Measurements from ENCODE around the gene NOL4L. TPM values are rescaled to one million over a fixed set of nuclear protein-coding genes. Genes with fewer than 3 reads are reported as not detected.

NOL4L gene
- total RNA-seq, 2 experiments from 2014 or later, result 15.2 to 18.3 TPM

GRCh38 chr20:32444474-32445220, 140.5 kb downstream of the NOL4L start:
- Mint-ChIP-seq H3K27ac (no peak overlapping the region), H3K9me3 (ENCODE audit: low read depth) (no peaks in the 10 kb centered on the region), H3K4me1 (peaks cover 18% of the 10 kb centered on the region), H3K36me3 (peaks cover 6% of the 10 kb centered on the region), H3K4me3 (no peak overlapping the region), H3K27me3 (no peaks in the 10 kb centered on the region)
- no peak for DNase-seq
- ATAC-seq, result no peak
- CTCF ChIA-PET, result interaction anchor here (1.2 to 1.6 kb wide), 2 partner anchors 13 to 40 kb away, joined by 3 to 4 read pairs; no protein-coding TSS in a partner anchor

- Mint-ChIP-seq H3K4me1 (peaks cover 30% of the 10 kb centered on the region), H3K27me3 (no peaks in the 10 kb centered on the region), H3K4me3 (no peak overlapping the region), H3K27ac (peak overlapping the region; percentile 3), H3K9me3 (ENCODE audit: low read depth) (no peaks in the 10 kb centered on the region), H3K36me3 (peaks cover 14% of the 10 kb centered on the region)
- ATAC-seq (peak; percentile 43), DNase-seq (no peak)
- CTCF ChIA-PET, result interaction anchor here (1.2 to 1.6 kb wide), 2 partner anchors 12 to 42 kb away, joined by 3 to 4 read pairs; no protein-coding TSS in a partner anchor
Measured at GRCh38 chr20:32443386-32443974, 141.7 kb downstream of the NOL4L start.

GRCh38 chr20:32442630-32443373, 142.3 kb downstream of the NOL4L start:
- DNase-seq, result no peak
- peaks cover 18% of the 10 kb centered on the region for H3K36me3 Mint-ChIP-seq
- no peak overlapping the region for H3K27ac Mint-ChIP-seq
- no peak overlapping the region for H3K4me3 Mint-ChIP-seq
- H3K4me1 Mint-ChIP-seq, result peaks cover 35% of the 10 kb centered on the region
- no peaks in the 10 kb centered on the region for H3K9me3 Mint-ChIP-seq (ENCODE audit: low read depth)
- CTCF ChIA-PET, result no interaction called here
- ATAC-seq, result no peak
- H3K27me3 Mint-ChIP-seq, result no peaks in the 10 kb centered on the region

- H3K4me3 Mint-ChIP-seq, result no peak overlapping the region
- H3K27me3 Mint-ChIP-seq, result no peaks in the 10 kb centered on the region
- H3K27ac Mint-ChIP-seq, result no peak overlapping the region
- no peaks in the 10 kb centered on the region for H3K9me3 Mint-ChIP-seq (ENCODE audit: low read depth)
- ATAC-seq (no peak), DNase-seq (peak; percentile 28)
- peaks cover 21% of the 10 kb centered on the region for H3K36me3 Mint-ChIP-seq
- CTCF ChIA-PET, result no interaction called here
- peaks cover 39% of the 10 kb centered on the region for H3K4me1 Mint-ChIP-seq
Measured at GRCh38 chr20:32441638-32442037, 143.5 kb downstream of the NOL4L start.

- ATAC-seq (no peak), DNase-seq (peak; percentile 32)
- no peak overlapping the region for H3K4me3 Mint-ChIP-seq
- peaks cover 23% of the 10 kb centered on the region for H3K36me3 Mint-ChIP-seq
- no peak overlapping the region for H3K27ac Mint-ChIP-seq
- peaks cover 39% of the 10 kb centered on the region for H3K4me1 Mint-ChIP-seq
- CTCF ChIA-PET, result interaction anchor here (0.8 to 1.4 kb wide), 2 partner anchors 11 to 213 kb away, joined by 3 read pairs; no protein-coding TSS in a partner anchor
- H3K9me3 Mint-ChIP-seq (ENCODE audit: low read depth), result no peaks in the 10 kb centered on the region
- H3K27me3 Mint-ChIP-seq, result no peaks in the 10 kb centered on the region
Measured at GRCh38 chr20:32440758-32441078, 144.4 kb downstream of the NOL4L start.

GRCh38 chr20:32440069-32440757, 144.9 kb downstream of the NOL4L start:
- peaks cover 34% of the 10 kb centered on the region for H3K4me1 Mint-ChIP-seq
- DNase-seq (peak; percentile 34), ATAC-seq (no peak)
- H3K27ac Mint-ChIP-seq, result no peak overlapping the region
- CTCF ChIA-PET, result interaction anchor here (0.8 to 1.4 kb wide), 4 partner anchors 10 to 214 kb away, joined by 3 read pairs; no protein-coding TSS in a partner anchor
- peaks cover 24% of the 10 kb centered on the region for H3K36me3 Mint-ChIP-seq
- H3K9me3 Mint-ChIP-seq (ENCODE audit: low read depth), result no peaks in the 10 kb centered on the region
- H3K27me3 Mint-ChIP-seq, result no peaks in the 10 kb centered on the region
- H3K4me3 Mint-ChIP-seq, result no peak overlapping the region

GRCh38 chr20:32439132-32439829, 145.9 kb downstream of the NOL4L start:
- ATAC-seq (peak; percentile 34), DNase-seq (peak; percentile 53)
- Mint-ChIP-seq H3K4me3 (no peak overlapping the region), H3K27ac (no peak overlapping the region), H3K36me3 (peaks cover 27% of the 10 kb centered on the region), H3K9me3 (ENCODE audit: low read depth) (no peaks in the 10 kb centered on the region), H3K4me1 (peaks cover 32% of the 10 kb centered on the region), H3K27me3 (no peaks in the 10 kb centered on the region)
- CTCF ChIA-PET, result interaction anchor here (0.9 to 1.3 kb wide), 2 partner anchors 12 to 82 kb away, joined by 3 read pairs; no protein-coding TSS in a partner anchor

- CTCF ChIA-PET, result no interaction called here
- Mint-ChIP-seq H3K27ac (no peak overlapping the region), H3K36me3 (peaks cover 34% of the 10 kb centered on the region), H3K9me3 (ENCODE audit: low read depth) (no peaks in the 10 kb centered on the region), H3K4me3 (no peak overlapping the region), H3K4me1 (peaks cover 26% of the 10 kb centered on the region), H3K27me3 (no peaks in the 10 kb centered on the region)
- no peak for DNase-seq
- no peak for ATAC-seq
Measured at GRCh38 chr20:32438331-32438858, 146.7 kb downstream of the NOL4L start.

- Mint-ChIP-seq H3K9me3 (ENCODE audit: low read depth) (no peaks in the 10 kb centered on the region), H3K27me3 (no peaks in the 10 kb centered on the region), H3K4me1 (peaks cover 24% of the 10 kb centered on the region), H3K36me3 (peaks cover 43% of the 10 kb centered on the region), H3K4me3 (no peak overlapping the region), H3K27ac (no peak overlapping the region)
- CTCF ChIA-PET, result interaction anchor here (0.6 kb wide), 1 partner anchor 48 kb away, joined by 3 read pairs; no protein-coding TSS in a partner anchor
- peak; percentile 20 for ATAC-seq
- no peak for DNase-seq
Measured at GRCh38 chr20:32437391-32438074, 147.6 kb downstream of the NOL4L start.

- no peaks in the 10 kb centered on the region for H3K27me3 Mint-ChIP-seq
- H3K4me1 Mint-ChIP-seq, result peaks cover 24% of the 10 kb centered on the region
- DNase-seq (no peak), ATAC-seq (no peak)
- H3K4me3 Mint-ChIP-seq, result no peak overlapping the region
- peaks cover 45% of the 10 kb centered on the region for H3K36me3 Mint-ChIP-seq
- CTCF ChIA-PET, result no interaction called here
- no peaks in the 10 kb centered on the region for H3K9me3 Mint-ChIP-seq (ENCODE audit: low read depth)
- no peak overlapping the region for H3K27ac Mint-ChIP-seq
Measured at GRCh38 chr20:32436968-32437367, 148.2 kb downstream of the NOL4L start.

- Mint-ChIP-seq H3K27me3 (no peaks in the 10 kb centered on the region), H3K36me3 (peaks cover 49% of the 10 kb centered on the region), H3K4me1 (peaks cover 24% of the 10 kb centered on the region), H3K4me3 (no peak overlapping the region), H3K27ac (no peak overlapping the region), H3K9me3 (ENCODE audit: low read depth) (no peaks in the 10 kb centered on the region)
- DNase-seq (no peak), ATAC-seq (no peak)
- CTCF ChIA-PET, result no interaction called here
Measured at GRCh38 chr20:32436142-32436861, 148.8 kb downstream of the NOL4L start.
